Measurements from ENCODE around the gene ZNF217.

DNA sequence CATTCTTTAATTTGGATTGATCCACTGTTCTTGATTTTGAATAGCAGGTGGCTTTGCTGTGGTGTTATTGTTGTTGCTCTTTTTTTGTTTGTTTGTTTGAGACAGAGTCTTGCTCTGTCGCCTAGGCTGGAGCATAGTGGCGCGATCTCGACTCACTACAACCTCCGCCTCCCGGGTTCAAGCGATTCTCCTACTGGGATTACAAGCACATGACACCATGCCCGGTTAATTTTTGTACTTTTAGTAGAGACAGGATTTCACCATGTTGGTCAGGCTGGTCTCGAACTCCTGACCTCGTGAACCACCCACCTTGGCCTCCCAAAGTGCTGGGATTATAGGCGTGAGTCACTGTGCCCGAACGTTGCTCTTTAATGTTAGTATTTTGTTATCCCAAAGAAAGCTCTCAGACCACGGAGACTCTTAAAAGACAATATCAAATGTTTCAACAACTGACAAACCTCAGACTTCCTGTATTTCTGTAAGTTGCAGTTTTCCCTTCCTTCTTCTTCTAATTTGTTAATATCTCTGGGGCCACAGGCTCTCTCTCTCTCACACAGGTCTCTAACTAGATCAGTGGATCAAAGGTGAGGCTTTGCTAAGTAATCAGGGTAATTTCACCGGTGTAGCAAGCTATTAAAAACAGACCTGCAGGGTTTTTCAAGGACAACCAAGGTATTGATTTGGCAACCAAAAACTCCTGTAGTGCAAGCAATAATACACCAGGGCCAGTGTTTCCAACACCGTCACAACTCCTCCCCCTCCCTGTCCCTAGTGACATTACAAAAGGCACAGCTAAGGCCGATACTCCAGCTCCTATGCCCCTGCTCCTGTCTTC is 48.8 kb upstream of the ZNF217 start:
- TF ChIP-seq POLR2AphosphoS5 (IDR thresholded peaks at IDR 0.05; ENCODE audit: insufficient read depth, low read depth, low read length) (no peak), MYC (IDR thresholded peaks at IDR 0.05; ENCODE audit: low read depth, low read length) (no peak), MAX (IDR thresholded peaks at IDR 0.05; ENCODE audit: insufficient read depth, insufficient read length) (no peak)
- TF ChIP-seq, protein P1, sequence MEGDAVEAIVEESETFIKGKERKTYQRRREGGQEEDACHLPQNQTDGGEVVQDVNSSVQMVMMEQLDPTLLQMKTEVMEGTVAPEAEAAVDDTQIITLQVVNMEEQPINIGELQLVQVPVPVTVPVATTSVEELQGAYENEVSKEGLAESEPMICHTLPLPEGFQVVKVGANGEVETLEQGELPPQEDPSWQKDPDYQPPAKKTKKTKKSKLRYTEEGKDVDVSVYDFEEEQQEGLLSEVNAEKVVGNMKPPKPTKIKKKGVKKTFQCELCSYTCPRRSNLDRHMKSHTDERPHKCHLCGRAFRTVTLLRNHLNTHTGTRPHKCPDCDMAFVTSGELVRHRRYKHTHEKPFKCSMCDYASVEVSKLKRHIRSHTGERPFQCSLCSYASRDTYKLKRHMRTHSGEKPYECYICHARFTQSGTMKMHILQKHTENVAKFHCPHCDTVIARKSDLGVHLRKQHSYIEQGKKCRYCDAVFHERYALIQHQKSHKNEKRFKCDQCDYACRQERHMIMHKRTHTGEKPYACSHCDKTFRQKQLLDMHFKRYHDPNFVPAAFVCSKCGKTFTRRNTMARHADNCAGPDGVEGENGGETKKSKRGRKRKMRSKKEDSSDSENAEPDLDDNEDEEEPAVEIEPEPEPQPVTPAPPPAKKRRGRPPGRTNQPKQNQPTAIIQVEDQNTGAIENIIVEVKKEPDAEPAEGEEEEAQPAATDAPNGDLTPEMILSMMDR (IDR thresholded peaks at IDR 0.05; ENCODE audit: extremely low read depth in 1 of 2, insufficient read depth in 1 of 2, low read depth in 1 of 2, low read length in 2 of 2), result no peak

Data from endothelial cell of umbilical vein (primary cell).